CD4-positive, alpha-beta T cell treated with Interleukin-2 at 100 ng/mL for 4 hours (primary cell): ENCODE measurements around the gene TSSK6.
"Not testable (repeated sequence)": the region's sequence is repeated elsewhere in the genome, so short reads cannot be mapped to it uniquely, and the experiment has no call there.

Experiments
- DNase-seq: peaks from one replicate; pipeline ENCODE4 v3.0.0-alpha.2; 2020; ENCODE audit warnings: low spot score

The TSSK6 gene

GRCh38 chr19:19487950-19488874, 27.1 kb downstream of the TSSK6 start:
- DNase-seq: no peak

GRCh38 chr19:19487077-19487949, 28.0 kb downstream of the TSSK6 start:
- no peak for DNase-seq

- DNase-seq: no peak
These were observed 28.8 kb downstream of the TSSK6 start for GRCh38 chr19:19486343-19487076.

- DNase-seq: no peak
These were observed 29.4 kb downstream of the TSSK6 start for GRCh38 chr19:19485998-19486290.

- no peak for DNase-seq
These were observed 30.0 kb downstream of the TSSK6 start for GRCh38 chr19:19485161-19485997.

GRCh38 chr19:19482809-19483596, 32.3 kb downstream of the TSSK6 start:
- no peak for DNase-seq

GRCh38 chr19:19480688-19481087, 34.7 kb downstream of the TSSK6 start:
- DNase-seq: no peak

GRCh38 chr19:19477705-19478383, 37.5 kb downstream of the TSSK6 start:
- DNase-seq: no peak

GRCh38 chr19:19475849-19476828, 39.2 kb downstream of the TSSK6 start:
- DNase-seq: no peak

- DNase-seq: no peak
These were observed 40.2 kb downstream of the TSSK6 start for GRCh38 chr19:19475015-19475765.

- DNase-seq: not testable (repeated sequence)
These were observed 43.2 kb downstream of the TSSK6 start for GRCh38 chr19:19472106-19472505.

- no peak for DNase-seq
These were observed 43.7 kb downstream of the TSSK6 start for GRCh38 chr19:19471682-19472081.

- DNase-seq: no peak
These were observed 44.8 kb downstream of the TSSK6 start for GRCh38 chr19:19470579-19470978.

- no peak for DNase-seq
These were observed 46.8 kb downstream of the TSSK6 start for GRCh38 chr19:19468424-19469050.

- no peak for DNase-seq
These were observed 49.1 kb downstream of the TSSK6 start for GRCh38 chr19:19466201-19466600.

- no peak for DNase-seq
These were observed 49.8 kb downstream of the TSSK6 start for GRCh38 chr19:19465436-19466070.
